Astrocyte of the cerebellum (primary cell): ENCODE data around the gene OVCH1.
A peak's percentile ranks its signal among the peaks of the same experiment; 100 is the strongest.

Experiments used
- DNase-seq: peaks from one replicate; pipeline ENCODE4 v3.0.0-alpha.2; 2011; ENCODE audit warnings: low read depth
- H3K4me3 ChIP-seq: 2 replicates; pipeline ENCODE4 v1.5.1; 2011; ENCODE audit warnings: mild to moderate bottlenecking, low read depth, low read length, moderate library complexity
- in situ Hi-C: cut with HindIII; loops from 2 replicates; pipeline ENCODE4 v1.10.0; 2017; ENCODE audit warnings: low sequenced_read_pairs
- TF ChIP-seq, protein P1 (sequence below): IDR thresholded peaks from 2 replicates; pipeline ENCODE4 v1.5.1; 2012; ENCODE audit warnings: low read length, low read depth, moderate library complexity, mild to moderate bottlenecking; ENCODE audit errors: missing control alignments

Gene OVCH1

DNA sequence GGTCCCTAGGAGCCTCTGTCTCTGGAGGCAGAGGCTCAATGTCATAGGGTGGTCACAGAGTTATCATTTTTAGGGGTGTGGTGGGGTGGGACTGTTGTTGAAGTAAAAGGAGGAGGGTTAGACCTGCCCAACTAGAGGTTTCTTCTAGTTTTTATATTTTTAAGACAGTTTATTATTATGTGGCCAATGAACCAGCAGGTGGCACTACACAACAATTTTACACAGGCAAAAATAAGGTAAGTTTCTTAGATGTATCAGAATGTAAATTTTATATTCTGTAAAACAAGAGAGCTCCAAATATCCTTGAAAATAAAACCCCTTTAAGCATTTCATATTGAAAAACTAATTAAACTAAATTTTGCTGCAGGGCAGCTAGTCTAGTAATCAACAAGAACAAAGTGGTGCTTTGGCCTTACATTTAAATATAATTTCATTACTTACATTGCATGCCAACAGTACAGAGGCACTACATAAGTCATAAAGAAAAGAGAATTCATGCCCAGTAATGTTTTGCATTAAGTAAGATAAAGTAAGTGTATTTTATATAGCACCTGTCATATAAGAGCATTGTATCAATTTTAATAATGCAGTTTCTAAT, 22.2 kb upstream of the OVCH1 start:
- TF ChIP-seq, protein P1, sequence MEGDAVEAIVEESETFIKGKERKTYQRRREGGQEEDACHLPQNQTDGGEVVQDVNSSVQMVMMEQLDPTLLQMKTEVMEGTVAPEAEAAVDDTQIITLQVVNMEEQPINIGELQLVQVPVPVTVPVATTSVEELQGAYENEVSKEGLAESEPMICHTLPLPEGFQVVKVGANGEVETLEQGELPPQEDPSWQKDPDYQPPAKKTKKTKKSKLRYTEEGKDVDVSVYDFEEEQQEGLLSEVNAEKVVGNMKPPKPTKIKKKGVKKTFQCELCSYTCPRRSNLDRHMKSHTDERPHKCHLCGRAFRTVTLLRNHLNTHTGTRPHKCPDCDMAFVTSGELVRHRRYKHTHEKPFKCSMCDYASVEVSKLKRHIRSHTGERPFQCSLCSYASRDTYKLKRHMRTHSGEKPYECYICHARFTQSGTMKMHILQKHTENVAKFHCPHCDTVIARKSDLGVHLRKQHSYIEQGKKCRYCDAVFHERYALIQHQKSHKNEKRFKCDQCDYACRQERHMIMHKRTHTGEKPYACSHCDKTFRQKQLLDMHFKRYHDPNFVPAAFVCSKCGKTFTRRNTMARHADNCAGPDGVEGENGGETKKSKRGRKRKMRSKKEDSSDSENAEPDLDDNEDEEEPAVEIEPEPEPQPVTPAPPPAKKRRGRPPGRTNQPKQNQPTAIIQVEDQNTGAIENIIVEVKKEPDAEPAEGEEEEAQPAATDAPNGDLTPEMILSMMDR = peak; percentile 30
- peak; percentile 60 for DNase-seq
- in situ Hi-C loops = no loop called here
- H3K4me3 ChIP-seq = no peak overlapping the region

DNA sequence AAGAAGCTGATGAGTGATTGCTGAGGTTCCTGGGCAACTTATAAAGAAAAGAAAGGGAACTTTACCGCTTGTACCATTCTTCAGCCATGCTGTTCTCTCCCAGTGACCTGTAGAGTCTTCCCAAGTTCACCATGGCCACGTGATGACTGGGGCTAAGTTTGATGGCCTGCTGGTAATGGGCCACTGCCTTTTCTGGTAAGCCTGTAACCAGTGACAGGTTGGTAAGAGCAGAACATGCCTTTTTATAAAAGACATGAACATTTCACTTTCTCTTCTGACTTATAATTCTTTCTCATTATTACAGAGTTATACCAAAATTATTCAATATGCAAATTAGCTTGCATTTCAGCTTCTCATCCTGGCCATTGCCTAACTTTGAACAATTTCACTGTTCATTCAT, 20.9 kb upstream of the OVCH1 start:
- no peak overlapping the region for H3K4me3 ChIP-seq
- in situ Hi-C loops = no loop called here

DNA sequence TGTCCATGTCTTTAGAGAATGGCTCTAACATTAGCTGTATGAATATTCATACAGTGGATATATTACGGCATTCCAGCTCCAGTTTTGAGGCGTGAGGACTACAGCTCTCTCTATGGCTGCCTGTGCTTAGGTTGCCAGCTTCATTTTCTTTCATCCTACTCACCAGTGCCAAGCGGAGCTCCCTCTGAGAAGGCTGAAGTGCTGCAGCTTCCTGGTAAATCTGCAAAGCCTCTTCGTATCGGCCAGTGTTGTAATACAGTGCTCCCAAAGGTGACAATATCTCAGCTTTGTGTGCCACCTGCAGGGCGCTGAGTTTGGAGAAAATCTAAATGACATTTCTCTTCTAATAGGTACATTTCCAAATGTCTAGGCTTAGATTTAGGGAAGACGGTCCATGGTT, 19.8 kb upstream of the OVCH1 start:
- TF ChIP-seq, protein P1 = no peak
- no peak for DNase-seq
- H3K4me3 ChIP-seq = no peak overlapping the region
- in situ Hi-C loops = no loop called here

More for the DNA sequence above, 20.9 kb upstream of the OVCH1 start:
- TF ChIP-seq, protein P1 = no peak
- no peak for DNase-seq

DNA sequence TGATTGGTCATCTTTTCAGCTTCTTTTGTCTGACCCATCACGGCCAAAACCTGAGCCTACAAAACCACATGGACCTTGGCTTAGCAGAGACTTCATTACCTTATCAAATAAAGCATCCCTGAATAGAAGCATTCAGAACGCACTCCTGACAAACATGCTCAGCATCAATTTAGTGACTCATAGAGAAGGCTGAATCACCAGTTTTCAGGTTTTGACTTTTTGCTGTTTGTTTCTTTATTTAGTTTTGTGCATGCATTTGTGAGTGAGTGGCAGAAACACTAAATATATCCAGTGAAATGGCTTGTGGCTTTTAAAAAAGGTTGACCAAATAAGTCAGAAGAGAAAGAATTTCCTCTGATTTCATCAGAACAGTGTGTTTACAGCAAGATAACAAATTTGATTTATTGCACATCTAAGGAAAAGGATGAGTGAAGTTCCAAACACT, 19.0 kb upstream of the OVCH1 start:
- H3K4me3 ChIP-seq = no peak overlapping the region
- TF ChIP-seq, protein P1 = no peak
- no peak for DNase-seq
- in situ Hi-C loops = no loop called here

DNA sequence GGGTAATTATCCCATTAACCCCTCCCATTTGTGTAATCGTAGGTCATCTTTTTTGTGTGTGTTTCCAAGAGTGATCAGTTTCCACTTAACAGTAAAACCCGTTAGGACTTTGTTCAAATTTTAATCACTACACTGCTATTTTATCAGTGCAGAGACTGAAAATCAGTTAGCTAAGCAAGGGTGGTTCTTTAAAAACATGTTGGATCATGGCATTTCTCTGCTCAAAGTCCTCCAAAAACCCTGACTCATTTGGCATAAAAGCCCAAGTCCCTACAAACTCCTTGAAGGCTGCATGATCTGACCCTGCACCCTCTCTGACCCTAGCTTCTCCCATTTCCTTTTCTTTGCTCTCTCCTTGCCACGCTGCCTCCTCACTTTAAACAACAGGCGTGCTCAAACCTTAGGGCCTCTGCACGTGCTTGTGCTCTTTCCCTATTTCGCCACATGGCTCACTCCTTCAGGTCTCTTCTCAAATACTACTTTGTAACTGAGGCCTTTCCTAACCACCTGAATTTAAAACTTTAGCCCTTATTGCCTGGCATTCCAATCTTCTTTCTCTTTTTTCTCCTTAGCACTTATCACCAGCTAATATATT, 13.2 kb upstream of the OVCH1 start:
- TF ChIP-seq, protein P1 = no peak
- DNase-seq = no peak
- in situ Hi-C loops = no loop called here

DNA sequence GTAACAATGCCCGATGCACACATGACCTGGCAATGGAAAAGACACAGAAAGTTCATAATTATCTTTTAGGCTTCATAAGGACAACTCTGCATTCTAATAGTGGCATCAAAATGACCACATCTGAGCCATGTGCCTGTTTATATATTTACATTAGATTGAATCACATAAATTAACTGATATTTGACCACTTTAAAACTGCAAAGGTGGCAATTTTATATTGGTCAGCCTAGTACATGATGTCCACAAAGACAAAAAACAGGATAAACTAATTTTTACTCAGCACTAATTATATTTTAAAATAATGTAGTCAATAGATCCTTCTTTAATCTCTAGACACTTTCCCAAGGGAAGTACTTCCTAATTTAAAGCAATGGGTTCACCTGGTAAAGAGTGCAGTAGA, 12.0 kb upstream of the OVCH1 start:
- in situ Hi-C loops = no loop called here
- TF ChIP-seq, protein P1 = no peak
- DNase-seq = no peak
- no peak overlapping the region for H3K4me3 ChIP-seq

More for the DNA sequence above, 13.2 kb upstream of the OVCH1 start:
- no peak overlapping the region for H3K4me3 ChIP-seq

DNA sequence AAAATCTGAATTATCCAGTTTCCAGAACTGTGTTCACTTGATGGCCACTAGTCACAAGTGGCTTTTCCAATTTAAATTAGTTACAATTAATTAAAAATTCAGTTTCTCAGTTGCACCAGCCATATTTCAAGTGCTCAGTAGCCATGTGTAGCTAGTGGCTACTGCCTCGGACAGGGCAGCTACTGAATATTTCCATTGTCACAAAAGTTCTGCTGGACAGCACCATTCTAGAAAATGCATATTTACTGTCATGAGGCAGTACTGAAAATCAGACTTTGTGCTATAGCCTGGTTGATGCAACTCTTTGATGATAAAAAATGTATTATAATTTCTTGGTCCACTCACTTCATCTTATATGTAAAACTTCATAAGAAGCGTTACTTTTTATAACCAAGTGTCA, 11.5 kb upstream of the OVCH1 start:
- TF ChIP-seq, protein P1 = no peak
- no peak for DNase-seq
- no peak overlapping the region for H3K4me3 ChIP-seq
- in situ Hi-C loops = no loop called here
